WTC11 (cell line): ENCODE measurements around the gene HIPK3. TPM values are rescaled to one million over a fixed set of nuclear protein-coding genes. Genes with fewer than 3 reads are reported as not detected.

Source experiments
- ATAC-seq: fragments of 200-7000 bp; cut with Tn5 transposase; 2 replicates; pipeline ENCODE4 v1.10.0; 2021; ENCODE audit warnings: mild to moderate bottlenecking, moderate library complexity
- CTCF ChIA-PET: fragments of 300-600 bp; sonication (Branson Sonifier 250); formaldehyde crosslinking; loops from one replicate; lab custom pipeline; 2021; ENCODE audit warnings: antibody characterized with exemption; lab: Charles Lee
- POLR2A ChIA-PET: fragments of 350-600 bp; sonication (Branson Sonifier 250); formaldehyde crosslinking; loops from one replicate; lab custom pipeline; 2021; ENCODE audit warnings: antibody characterized with exemption; lab: Charles Lee
- DNase-seq: peaks from one replicate; pipeline ENCODE4 v3.0.0; 2021; ENCODE audit warnings: low spot score
- H3K27ac Mint-ChIP-seq: 2 replicates; pipeline ENCODE4 v1.8.0; 2021; ENCODE audit warnings: mixed read lengths
- H3K27me3 Mint-ChIP-seq: 2 replicates; pipeline ENCODE4 v1.8.0; 2021; ENCODE audit warnings: low read depth, mild to moderate bottlenecking, moderate library complexity, mixed read lengths
- H3K36me3 Mint-ChIP-seq: 2 replicates; pipeline ENCODE4 v1.8.0; 2021; ENCODE audit warnings: mixed read lengths
- H3K4me1 Mint-ChIP-seq: 2 replicates; pipeline ENCODE4 v1.8.0; 2022; ENCODE audit warnings: mixed read lengths
- H3K4me3 Mint-ChIP-seq: 2 replicates; pipeline ENCODE4 v1.8.0; 2021; ENCODE audit warnings: mild to moderate bottlenecking, moderate library complexity, mixed read lengths
- H3K9me3 Mint-ChIP-seq: 2 replicates; pipeline ENCODE4 v1.8.0; 2021; ENCODE audit warnings: mixed read lengths
- CTCF ChIP-seq: fragments of 200-600 bp; IDR thresholded peaks from 2 replicates; pipeline ENCODE4 v1.8.0; 2022; ENCODE audit warnings: antibody characterized with exemption
- ELF4 ChIP-seq: sonication (generic); formaldehyde crosslinking; IDR thresholded peaks from 2 replicates; pipeline ENCODE4 v1.8.1; 2022; ENCODE audit warnings: low read depth, mild to moderate bottlenecking, moderate library complexity, missing genetic modification reagents
- IRF2 ChIP-seq: sonication (generic); formaldehyde crosslinking; IDR thresholded peaks from 2 replicates; pipeline ENCODE4 v1.8.0; 2022; ENCODE audit warnings: low read depth, missing genetic modification reagents, borderline replicate concordance
- NFYB ChIP-seq: sonication (generic); formaldehyde crosslinking; conservative IDR thresholded peaks from 2 replicates; pipeline ENCODE4 v1.8.0; 2022; ENCODE audit warnings: low read depth, missing genetic modification reagents
- NR1H2 ChIP-seq: sonication (generic); formaldehyde crosslinking; IDR thresholded peaks from 2 replicates; pipeline ENCODE4 v1.9.0; 2021; ENCODE audit warnings: mild to moderate bottlenecking, moderate library complexity, missing genetic modification reagents
- RELA ChIP-seq: sonication (generic); formaldehyde crosslinking; IDR thresholded peaks from 2 replicates; pipeline ENCODE4 v1.8.1; 2022; ENCODE audit warnings: missing genetic modification reagents, mild to moderate bottlenecking, borderline replicate concordance
- SMAD3 ChIP-seq: sonication (generic); formaldehyde crosslinking; IDR thresholded peaks from 2 replicates; pipeline ENCODE4 v1.8.0; 2022; ENCODE audit warnings: missing genetic modification reagents, mild to moderate bottlenecking, borderline replicate concordance
- SMAD4 ChIP-seq: sonication (generic); formaldehyde crosslinking; IDR thresholded peaks from 2 replicates; pipeline ENCODE4 v1.8.0; 2022; ENCODE audit warnings: mild to moderate bottlenecking, missing genetic modification reagents
- SOX15 ChIP-seq: fragments of 250-450 bp; sonication (Bioruptor Pico); IDR thresholded peaks from 2 replicates; pipeline ENCODE4 v1.9.0; 2021; ENCODE audit warnings: mild to moderate bottlenecking
- USF2 ChIP-seq: sonication (generic); formaldehyde crosslinking; IDR thresholded peaks from 2 replicates; pipeline ENCODE4 v1.8.1; 2023; ENCODE audit warnings: mild to moderate bottlenecking, missing genetic modification reagents, moderate library complexity
- ZNF121 ChIP-seq: sonication (generic); formaldehyde crosslinking; IDR thresholded peaks from 2 replicates; pipeline ENCODE4 v1.8.0; 2023; ENCODE audit warnings: missing genetic modification reagents
- ZNF532 ChIP-seq: fragments of 250-450 bp; sonication (Bioruptor Pico); IDR thresholded peaks from 2 replicates; pipeline ENCODE4 v1.9.0; 2021; ENCODE audit warnings: mild to moderate bottlenecking, borderline replicate concordance
- ZSCAN18 ChIP-seq: fragments of 250-450 bp; sonication (Bioruptor Pico); IDR thresholded peaks from 2 replicates; pipeline ENCODE4 v2.1.2; 2022; ENCODE audit warnings: mild to moderate bottlenecking, moderate library complexity
- total RNA-seq: library from RNA; stranded (reverse); gene quantifications from 3 replicates; pipeline ENCODE4 v1.2.3, GENCODE V29; 2021
- TF ChIP-seq, protein P1 (sequence below): sonication (generic); formaldehyde crosslinking; IDR thresholded peaks from 2 replicates; pipeline ENCODE4 v1.8.0; 2023; ENCODE audit warnings: missing genetic modification reagents, mild to moderate bottlenecking, borderline replicate concordance
- TF ChIP-seq, protein P2 (sequence below): sonication (generic); formaldehyde crosslinking; IDR thresholded peaks from 2 replicates; pipeline ENCODE4 v1.8.0; 2022; ENCODE audit warnings: mild to moderate bottlenecking, missing genetic modification reagents
- TF ChIP-seq, protein P3 (sequence below): sonication (generic); formaldehyde crosslinking; IDR thresholded peaks from 2 replicates; pipeline ENCODE4 v1.8.1; 2022; ENCODE audit warnings: mild to moderate bottlenecking, moderate library complexity, missing genetic modification reagents

The HIPK3 gene
- total RNA-seq, 1 experiment from 2014 or later: 24.1 TPM

DNA sequence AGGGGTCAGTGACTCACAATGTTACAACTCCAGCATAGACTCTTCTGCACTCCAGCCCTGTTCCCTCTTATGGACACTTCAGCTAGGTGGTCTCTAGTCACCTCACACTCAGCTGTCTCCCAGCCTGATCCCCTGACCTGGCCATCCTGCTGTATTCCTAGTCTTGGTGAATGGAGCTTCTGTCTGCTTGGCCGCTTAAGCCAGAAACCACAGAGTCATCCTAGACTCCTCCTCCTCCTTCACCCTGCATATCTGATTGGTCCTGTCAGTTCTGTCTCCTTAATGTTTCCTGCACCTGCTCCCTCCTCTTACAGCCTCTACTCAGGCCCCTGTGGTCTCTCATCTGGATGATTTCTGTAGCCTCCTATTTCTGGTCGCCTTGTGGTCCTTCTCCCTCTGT lies 144.9 kb downstream of the HIPK3 start (continued):
- TF ChIP-seq, protein P1, sequence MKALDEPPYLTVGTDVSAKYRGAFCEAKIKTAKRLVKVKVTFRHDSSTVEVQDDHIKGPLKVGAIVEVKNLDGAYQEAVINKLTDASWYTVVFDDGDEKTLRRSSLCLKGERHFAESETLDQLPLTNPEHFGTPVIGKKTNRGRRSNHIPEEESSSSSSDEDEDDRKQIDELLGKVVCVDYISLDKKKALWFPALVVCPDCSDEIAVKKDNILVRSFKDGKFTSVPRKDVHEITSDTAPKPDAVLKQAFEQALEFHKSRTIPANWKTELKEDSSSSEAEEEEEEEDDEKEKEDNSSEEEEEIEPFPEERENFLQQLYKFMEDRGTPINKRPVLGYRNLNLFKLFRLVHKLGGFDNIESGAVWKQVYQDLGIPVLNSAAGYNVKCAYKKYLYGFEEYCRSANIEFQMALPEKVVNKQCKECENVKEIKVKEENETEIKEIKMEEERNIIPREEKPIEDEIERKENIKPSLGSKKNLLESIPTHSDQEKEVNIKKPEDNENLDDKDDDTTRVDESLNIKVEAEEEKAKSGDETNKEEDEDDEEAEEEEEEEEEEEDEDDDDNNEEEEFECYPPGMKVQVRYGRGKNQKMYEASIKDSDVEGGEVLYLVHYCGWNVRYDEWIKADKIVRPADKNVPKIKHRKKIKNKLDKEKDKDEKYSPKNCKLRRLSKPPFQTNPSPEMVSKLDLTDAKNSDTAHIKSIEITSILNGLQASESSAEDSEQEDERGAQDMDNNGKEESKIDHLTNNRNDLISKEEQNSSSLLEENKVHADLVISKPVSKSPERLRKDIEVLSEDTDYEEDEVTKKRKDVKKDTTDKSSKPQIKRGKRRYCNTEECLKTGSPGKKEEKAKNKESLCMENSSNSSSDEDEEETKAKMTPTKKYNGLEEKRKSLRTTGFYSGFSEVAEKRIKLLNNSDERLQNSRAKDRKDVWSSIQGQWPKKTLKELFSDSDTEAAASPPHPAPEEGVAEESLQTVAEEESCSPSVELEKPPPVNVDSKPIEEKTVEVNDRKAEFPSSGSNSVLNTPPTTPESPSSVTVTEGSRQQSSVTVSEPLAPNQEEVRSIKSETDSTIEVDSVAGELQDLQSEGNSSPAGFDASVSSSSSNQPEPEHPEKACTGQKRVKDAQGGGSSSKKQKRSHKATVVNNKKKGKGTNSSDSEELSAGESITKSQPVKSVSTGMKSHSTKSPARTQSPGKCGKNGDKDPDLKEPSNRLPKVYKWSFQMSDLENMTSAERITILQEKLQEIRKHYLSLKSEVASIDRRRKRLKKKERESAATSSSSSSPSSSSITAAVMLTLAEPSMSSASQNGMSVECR (CRISPR knock-in tag): no peak
- TF ChIP-seq NFYB: no peak
- no peak for TF ChIP-seq NR1H2 (CRISPR knock-in tag)
- no peak for TF ChIP-seq USF2
- no peak for TF ChIP-seq RELA (CRISPR knock-in tag)
- no peak for TF ChIP-seq IRF2
- no peak for TF ChIP-seq ZNF121 (CRISPR knock-in tag)
- TF ChIP-seq SMAD3 (CRISPR knock-in tag): no peak
- TF ChIP-seq, protein P2, sequence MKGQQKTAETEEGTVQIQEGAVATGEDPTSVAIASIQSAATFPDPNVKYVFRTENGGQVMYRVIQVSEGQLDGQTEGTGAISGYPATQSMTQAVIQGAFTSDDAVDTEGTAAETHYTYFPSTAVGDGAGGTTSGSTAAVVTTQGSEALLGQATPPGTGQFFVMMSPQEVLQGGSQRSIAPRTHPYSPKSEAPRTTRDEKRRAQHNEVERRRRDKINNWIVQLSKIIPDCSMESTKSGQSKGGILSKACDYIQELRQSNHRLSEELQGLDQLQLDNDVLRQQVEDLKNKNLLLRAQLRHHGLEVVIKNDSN (CRISPR knock-in tag): no peak
- no peak for TF ChIP-seq ZSCAN18 (CRISPR knock-in tag)
- no peak for TF ChIP-seq ELF4 (CRISPR knock-in tag)

DNA sequence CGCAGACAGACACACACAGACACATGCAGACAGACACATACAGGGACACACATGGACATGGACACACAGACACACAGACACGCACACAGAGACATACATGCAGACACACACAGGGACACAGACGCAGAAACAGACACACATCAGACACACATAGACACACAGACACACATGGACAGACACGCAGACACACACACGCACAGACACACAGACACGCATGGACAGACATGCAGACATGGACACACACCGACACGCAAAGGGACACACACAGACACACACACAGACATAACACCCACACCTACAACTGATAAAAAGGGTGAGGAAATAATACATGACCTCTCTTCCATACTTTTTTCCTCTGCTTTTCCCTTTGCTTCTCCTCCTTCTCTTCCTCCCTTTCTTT lies 146.2 kb downstream of the HIPK3 start:
- ATAC-seq: no peak
- no peak for TF ChIP-seq RELA (CRISPR knock-in tag)
- no peak for TF ChIP-seq SOX15 (CRISPR knock-in tag)
- no peak for TF ChIP-seq SMAD4 (CRISPR knock-in tag)
- TF ChIP-seq, protein P3, sequence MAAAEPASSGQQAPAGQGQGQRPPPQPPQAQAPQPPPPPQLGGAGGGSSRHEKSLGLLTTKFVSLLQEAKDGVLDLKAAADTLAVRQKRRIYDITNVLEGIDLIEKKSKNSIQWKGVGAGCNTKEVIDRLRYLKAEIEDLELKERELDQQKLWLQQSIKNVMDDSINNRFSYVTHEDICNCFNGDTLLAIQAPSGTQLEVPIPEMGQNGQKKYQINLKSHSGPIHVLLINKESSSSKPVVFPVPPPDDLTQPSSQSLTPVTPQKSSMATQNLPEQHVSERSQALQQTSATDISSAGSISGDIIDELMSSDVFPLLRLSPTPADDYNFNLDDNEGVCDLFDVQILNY: no peak
- TF ChIP-seq CTCF: no peak
- no peak for TF ChIP-seq ZNF532 (CRISPR knock-in tag)
- TF ChIP-seq, all 79 proteins: peak for 0
- CTCF ChIA-PET: no interaction called here
- 0 out of 2 replicates have a peak, but pooled peaks cover 5% of the 10 kb centered on the region for H3K9me3 Mint-ChIP-seq
- H3K36me3 Mint-ChIP-seq: no peaks in the 10 kb centered on the region
- H3K27ac Mint-ChIP-seq: 0 out of 2 replicates have a peak overlapping the region, but pooled peaks have one; percentile 26
- H3K4me3 Mint-ChIP-seq: no peak overlapping the region
- no peaks in the 10 kb centered on the region for H3K27me3 Mint-ChIP-seq
- no peak for DNase-seq
- H3K4me1 Mint-ChIP-seq: no peaks in the 10 kb centered on the region
- POLR2A ChIA-PET: no interaction called here
